Lung microvascular endothelial cell (primary cell): Measurements from ENCODE around the gene NKD1. TPM values are rescaled to one million over a fixed set of nuclear protein-coding genes. Genes with fewer than 3 reads are reported as not detected.

Source experiments
- DNase-seq, 2 donors: peaks; one replicate each; pipeline versions ENCODE4 v3.0.0 to v3.0.0-alpha.2; 2010; ENCODE audit warnings: low read depth in 2 of 2
- total RNA-seq: library from RNA; depleted of rRNA; stranded (reverse); fragments of >200 nt; gene quantifications from 2 replicates; pipeline ENCODE4 v1.2.1, GENCODE V29; 2014

The NKD1 gene
- total RNA-seq, 1 donor from 2014 or later: under 0.01 TPM

DNA sequence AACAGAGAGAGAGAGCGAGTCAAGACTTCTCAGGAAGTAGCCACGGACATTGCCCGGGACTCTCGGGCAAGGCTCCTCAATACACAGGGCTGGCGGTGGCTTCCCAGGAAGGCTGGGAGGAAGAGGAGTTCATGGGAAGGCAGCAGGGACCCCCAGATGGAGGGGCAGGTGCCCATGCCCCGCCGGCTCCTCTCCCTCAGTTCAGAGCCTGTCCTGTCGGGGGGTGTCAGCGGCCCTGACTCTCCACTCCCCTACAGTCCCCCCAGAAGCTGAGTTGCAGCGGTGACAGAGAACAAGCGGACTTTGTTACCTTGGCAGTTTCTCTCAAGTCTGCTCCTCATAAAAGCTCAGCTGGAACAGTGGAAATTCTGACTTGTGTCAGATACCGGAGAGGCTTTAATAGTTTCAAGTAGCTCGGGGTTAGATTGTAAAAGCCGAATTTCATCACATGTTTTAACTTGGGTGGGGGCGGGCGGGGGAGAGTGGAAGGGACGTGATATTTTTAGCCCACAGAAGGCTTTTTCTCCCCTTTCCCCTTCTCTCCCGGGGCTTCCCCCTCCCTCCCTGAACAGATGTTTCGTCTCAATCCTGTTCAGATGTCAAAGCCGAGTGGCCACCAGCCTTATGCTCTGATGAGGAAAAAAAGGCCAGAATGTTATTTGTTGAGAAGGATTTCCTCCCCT, 65.2 kb downstream of the NKD1 start:
- no peak for DNase-seq

DNA sequence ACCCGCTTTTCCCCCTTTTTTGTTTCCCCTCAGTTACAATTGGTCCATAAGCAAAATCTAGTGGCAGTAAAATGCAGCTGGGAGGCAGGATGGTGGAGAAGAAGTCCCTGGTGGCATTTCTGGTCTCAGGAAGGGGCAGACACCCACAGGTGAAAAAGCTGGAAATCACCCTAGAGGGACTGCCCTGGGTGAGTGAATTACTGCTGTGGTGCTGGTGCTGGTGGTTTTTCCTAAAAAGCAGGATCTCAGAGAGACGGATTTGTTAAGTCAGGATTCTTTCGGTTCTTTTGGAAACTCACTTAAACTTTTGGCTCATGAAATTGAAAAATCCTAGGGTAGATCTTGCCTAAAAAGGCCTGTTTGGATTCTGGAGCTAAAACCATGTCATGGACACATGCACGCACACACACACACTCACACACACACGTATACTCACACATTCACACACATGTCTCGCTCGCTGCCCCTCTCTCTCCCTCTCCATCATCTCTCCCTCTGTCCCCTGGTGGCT, 65.8 kb downstream of the NKD1 start:
- DNase-seq: no peak

DNA sequence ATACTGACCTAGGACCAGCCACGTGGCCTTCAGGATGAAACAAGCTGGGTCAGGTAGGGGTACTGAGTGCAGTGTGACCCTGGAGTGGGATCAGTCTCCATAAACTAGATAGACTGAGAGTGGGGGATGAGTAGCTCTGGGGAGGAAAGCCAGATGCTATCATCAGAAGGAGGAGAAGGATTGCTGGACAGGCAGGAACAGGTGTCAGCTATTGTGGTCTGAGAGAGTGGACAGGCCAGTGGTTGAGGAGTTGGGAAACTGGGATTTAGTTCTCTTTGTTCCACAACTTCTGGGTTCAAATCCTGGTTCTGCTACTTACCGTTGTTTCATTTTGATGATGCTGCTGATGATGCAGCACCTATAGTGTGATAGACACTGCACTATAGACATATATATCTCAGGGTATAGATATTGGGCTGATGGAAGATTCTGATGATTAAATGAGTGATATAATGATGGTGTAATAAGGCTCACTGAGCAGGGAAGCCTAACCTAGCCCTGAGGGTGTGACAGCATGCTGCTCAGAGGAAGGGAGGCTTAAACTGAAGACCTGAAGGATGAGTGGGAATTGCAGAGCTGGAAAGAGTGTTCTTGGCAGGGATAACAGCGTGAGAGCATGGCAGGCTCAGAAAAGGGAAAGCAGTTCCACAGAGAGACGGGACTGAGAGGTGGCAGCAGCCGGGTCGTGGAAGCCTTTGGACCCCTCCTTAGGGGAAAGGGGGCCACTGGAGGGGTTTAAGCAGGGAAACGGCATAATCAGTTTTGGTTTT, 66.9 kb downstream of the NKD1 start:
- no peak for DNase-seq

DNA sequence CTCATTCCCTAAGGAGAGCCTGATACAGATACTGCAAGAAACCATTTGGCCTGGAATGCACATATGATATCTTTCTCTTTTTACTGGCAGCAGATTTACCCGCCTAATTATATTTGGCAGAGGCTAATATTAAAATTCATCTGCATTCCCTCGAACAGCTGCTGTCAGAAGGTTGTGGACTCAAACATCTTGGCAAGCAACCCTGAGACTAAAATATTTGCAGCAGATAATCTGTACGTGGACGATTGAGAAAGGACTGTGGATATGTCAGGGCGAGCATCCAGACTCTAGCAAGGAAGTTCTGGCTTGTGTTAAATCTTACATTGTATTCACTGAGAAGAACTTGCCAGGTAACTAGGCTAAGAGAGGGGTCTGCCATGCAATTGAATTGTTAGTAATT, 67.7 kb downstream of the NKD1 start:
- DNase-seq: no peak

DNA sequence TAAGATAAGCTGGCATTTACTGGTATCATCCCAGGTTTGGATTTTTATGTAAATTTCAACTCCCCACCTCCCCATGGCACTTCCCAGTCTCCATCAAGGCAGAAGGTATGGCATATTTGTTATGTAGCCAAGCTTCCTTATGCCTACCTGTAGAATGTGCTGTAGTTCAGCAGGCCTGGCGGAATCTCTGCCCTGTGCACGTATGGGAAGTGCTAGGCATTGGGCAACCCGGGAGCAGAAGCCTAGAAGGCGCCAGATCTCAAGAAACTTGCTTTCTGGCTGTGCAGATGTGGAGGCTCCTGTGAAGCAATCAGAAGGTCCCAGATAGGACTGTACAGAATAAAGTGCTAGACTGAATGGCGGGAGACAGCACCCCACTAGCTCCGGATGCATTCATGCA, 68.2 kb downstream of the NKD1 start:
- DNase-seq: no peak

DNA sequence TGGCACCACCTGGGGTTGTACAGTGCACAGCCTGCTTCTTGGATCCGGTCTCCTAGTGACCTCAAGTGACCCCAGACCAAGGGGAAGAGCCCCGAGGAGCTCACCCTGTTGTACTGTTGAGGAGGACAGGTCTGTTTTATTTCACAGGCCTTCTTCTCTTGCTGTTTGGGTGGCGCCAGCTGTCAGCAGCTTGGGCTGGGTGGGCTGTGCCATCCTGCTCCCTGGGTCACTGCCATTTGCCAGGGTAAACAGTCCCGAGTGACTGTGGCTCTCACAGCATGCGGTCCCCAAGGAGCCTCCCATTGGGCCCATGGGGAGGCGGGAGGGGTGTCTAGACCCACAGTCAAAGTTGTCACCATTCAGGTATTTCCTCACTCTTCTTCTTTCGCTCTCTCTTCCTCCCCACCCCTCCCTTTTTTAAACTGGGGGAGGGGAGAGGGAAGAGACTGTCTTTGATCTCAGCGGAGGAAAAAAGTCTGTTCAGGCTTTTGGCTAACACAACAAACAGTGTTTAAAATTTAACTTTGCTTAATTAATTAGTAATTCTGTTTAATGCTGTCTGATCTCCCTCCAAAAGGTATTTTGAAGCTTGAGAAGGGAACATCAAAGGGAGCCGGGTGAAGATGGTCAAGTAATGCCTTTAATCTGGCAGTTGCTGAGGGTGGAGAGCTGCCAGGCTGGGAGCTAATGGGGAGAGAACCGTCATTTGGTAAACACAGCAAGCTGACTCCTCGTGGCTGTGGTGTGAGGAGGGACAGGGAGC, 68.9 kb downstream of the NKD1 start:
- no peak for DNase-seq

DNA sequence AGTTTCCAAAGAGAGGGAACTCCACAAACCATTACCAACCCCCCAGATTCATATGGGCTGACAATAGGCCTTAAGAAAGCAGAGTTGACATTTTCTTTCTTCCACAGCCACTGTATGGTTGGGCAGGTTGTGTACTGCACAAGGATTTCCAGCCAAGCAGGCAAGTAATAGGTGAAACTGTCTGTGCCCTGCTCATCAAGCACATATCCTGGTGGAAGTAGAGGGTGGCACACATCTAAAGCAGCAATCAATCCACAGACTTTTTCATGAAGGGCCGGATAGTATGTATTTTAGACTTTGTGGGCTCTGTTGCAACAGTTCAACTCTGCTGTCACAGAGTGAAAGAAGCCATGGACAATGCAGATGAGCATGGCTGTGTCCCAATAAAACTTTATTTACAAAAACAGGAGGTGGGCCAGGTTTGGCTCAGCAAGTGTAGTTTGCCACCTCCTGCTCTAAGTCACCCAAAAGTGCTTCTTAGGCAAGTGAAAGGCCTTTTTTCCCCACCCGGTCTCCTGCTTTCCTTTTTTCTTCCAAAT, 69.5 kb downstream of the NKD1 start:
- no peak for DNase-seq

DNA sequence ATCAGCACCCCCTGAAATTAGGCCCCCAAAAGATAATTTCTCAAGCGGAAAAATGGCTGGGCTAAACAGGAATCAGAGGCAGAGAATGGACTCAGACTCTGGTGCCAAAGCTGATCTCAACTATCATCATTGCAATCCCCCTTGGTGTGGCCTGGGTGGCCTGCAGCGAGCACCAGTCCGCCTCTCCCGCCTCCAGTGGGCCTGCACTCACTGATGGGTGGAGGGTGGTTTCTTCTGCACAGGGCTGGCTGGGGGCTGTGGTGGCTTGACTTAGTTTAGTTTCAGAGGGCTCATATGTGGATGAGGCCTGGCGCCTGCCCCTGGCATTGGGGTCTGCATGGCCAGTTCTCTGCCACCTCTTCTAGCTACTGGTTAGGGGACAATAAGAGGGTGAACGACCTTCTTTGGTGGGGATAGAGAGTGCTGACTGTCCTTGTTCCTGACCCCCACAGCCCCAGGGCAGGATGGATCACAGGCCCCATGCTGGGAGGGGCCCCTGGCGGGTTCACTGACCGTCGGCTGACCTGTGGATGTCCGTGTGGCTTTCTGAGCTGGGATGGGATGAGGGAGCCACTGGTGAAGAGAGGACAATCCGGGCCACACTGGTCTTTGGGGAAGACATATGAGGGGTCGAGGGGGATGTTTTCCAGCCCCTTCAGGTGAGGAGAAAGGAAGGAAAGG, 70.2 kb downstream of the NKD1 start:
- DNase-seq: no peak

DNA sequence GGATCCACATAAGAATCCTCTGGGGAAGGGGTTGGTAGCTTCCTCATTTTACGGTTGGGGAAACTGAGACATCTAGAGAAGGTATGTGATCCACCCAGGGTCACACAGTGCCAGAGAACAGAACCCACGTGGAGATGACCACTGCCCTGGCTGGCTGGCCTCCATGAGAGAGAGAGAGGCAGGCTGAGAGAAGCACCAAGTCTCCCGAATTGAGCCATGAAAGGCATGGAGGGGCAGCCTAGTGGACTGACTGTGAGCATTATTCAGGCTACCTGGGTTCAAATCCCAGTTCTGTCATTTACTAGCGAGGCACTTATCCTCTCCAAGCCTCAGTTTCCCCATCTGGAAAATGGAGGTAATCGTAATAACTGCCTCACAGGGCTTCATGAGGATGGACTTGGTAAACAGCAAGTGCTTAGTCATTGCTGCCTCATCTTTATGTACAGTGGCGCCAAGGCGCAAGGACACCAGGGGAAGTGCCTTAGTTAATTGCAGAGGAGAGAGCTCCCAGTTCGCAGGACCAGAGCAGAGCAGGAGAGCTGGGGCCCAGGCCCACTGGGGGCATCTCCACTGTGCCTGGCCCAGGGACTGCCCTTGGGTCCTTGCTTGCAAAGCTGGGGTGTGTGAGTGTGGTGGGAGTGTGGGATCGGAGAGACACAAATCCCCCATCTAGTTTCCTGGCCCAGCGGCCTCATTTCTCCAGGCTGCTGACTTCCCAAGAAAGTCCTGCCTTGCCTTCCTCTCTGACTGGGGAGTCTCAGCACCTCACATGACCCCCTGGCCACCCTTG, 71.7 kb downstream of the NKD1 start:
- DNase-seq: no peak

DNA sequence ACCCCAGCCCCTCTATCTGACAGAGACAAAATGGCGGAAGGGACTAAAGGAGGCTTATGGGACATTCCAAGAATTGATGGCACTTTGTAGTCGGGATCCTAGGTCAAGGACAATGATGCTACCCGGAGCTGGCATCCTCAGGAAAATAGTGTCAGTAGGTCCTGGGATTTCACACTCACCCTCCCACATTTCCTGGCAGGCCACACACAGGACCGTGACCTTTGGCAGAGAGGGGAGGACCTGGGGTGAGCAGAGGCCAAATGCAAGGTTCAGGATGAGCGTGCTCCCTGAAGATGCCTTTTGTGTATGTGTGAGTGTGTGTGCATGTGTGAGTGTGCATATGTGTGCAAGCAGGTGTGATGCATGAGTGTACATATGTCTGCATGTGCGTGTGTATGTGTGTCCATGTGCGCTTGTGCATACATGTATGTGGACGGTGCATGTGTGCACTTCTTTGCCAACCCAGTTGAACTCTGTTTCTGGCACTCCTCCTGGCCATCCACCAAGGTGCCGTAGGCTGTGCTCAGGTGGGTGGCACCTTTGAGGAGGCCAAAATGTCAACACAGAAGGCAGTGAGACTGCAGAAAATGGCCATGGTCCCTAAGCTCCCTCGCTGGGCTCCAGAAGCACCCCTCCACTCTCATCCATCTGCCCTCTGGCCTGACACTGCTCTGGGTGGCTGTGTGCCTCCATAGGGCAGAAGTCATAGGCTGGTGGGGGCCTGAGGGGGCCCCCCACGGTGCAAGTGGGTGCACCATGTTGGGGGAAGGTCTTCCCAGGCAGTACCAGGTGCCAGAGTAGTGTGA, 72.7 kb downstream of the NKD1 start:
- no peak for DNase-seq

DNA sequence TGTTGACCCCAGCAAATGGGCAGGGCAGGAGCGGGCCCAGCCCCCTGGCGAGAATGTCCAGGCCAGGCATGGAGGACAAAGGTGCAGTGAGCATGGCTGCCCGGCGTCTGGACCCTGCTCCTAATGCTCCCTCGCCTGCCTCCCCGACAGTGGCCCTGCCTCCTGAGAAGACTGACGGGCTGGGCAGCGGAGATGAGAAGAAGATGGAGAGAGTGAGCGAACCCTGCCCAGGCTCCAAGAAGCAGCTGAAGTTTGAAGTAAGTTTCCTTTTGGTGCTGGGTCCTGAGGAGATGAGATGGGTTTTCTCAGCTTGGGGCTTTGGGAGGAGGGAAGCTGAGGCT, 73.2 kb downstream of the NKD1 start:
- no peak for DNase-seq

DNA sequence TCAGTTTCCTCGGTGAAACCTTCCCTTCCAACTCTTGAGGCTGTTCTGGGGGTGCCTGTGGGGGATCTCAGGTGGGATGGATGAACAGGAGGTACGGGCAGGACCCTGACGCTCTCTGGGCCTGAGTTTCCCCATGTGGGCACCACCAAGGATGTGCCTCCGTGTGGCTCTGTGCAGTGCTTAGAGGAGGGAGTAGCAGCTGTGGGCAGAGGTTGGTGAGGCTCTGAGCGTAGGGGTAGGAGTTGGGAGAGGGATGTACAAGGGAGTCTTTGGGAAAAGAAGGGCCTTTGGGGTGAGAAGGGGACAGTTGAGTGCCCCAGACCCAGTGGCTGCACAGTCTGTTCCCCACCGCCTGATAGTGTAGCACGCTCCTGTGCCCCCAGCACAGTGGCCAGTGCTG, 73.8 kb downstream of the NKD1 start:
- DNase-seq: no peak

DNA sequence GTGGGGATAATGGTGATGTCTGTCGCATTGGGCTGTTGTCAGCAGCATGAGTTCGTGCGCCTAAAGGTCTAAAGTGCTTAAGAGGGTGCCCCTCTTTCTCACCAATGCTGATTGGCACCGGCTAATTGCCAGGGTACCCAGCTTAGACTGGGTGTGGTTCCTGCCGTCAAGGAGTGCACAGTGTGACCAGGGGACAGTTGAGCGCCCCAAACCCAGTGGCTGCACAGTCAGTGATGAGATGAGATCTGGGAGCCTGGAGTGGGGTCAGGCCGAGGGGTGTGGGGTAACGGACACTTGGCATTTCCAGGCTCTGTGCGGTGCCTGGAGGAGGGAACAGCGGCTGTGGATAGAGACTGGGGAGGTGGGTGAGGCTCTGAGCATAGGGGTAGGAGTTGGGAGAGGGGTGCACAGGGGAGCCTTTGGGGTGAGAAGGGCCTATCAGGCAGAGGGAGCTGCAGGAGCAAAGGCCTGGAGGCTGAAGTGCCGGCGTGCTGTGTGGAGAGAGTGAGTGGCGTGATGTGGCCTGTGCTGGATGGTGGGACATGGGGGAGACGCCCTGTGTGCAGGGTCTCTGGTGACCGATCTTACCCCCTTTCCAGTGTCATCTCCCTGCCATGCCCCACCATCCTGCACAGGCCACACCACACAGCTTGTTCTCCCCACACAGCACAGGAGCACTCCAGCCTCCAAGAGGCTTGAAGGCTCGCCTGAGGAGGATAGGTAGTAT, 74.6 kb downstream of the NKD1 start:
- no peak for DNase-seq

DNA sequence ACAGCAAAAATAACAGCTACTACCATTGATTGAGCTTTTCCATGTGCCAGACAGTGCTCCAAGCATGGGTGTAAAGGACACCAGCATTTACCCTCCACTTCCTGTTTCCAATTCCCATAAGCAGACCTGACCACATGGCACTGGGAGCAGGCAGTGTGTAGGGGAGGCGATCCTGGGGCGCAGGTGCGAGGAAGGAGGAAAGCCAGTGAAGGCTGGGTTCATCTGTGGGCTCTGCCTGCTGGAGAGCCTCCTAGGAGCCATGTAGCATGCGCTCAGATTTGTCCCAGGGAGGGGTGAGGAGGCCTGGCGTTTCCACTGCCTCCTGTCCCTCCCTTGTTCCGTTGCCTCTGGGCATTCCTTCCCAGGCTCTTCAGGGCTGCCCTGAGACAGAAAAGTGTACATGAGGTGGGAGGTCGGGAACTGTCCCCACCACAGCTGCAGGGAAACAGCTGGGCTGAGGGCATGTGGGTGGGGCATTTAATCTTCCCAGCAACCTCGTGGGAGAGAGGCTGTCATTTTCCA, 76.3 kb downstream of the NKD1 start:
- DNase-seq: no peak

DNA sequence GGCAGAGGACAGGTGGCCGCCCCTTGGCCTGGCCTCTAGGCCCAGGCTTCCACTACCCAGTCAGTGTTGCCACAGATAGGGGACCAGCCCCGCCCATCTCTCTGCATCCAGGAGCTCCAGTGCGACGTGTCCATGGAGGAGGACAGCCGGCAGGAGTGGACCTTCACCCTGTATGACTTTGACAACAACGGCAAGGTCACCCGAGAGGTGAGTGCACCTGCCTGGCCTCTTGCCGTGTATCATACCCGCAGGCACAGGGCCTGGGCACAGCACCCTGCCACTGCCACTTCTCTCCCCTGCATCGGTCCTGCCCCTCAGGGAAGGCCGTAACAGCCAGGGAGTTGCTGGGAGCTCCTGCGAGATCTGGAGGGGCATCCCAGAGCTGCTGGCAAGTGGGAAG, 77.2 kb downstream of the NKD1 start:
- DNase-seq: no peak

DNA sequence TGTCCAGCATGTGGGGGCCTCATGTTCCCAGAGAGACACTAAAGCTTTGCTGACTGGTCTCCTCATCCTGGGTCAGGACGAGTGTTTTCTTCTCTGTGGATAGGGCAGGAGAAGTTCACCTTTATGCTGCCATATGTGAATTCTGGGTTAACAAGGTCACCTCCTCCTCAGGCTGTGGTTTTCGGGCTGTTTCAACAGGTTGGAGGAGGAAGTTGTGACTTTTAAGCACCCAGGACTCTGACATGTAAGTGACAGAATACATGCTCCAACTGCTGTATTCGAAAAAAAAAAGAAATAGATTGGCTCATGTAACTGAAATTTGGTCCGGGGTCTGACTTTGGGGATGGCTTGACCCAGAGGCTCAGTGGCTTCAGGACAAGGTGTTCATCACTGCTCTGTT, 78.7 kb downstream of the NKD1 start:
- no peak for DNase-seq

DNA sequence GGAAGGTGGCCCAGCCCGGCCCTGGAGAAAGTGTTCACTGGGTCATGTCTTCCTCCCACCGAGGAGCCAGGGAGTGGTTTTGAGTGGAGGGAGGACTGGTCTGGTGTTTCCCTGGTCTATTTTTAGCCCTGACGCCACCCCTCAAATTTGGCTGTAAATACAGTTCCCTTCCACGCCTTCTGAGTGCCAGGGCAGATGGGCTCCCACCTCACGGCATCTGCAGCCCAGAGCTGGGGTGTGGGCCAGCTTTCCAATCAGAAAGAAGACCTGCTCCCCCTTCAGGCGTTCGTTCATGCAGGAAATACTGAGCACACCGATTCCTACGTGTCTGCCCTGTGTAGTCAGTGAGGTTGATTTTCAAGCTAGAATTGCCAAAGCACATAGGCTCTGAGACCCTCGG, 79.2 kb downstream of the NKD1 start:
- peak; percentile 10 to 17 for DNase-seq

DNA sequence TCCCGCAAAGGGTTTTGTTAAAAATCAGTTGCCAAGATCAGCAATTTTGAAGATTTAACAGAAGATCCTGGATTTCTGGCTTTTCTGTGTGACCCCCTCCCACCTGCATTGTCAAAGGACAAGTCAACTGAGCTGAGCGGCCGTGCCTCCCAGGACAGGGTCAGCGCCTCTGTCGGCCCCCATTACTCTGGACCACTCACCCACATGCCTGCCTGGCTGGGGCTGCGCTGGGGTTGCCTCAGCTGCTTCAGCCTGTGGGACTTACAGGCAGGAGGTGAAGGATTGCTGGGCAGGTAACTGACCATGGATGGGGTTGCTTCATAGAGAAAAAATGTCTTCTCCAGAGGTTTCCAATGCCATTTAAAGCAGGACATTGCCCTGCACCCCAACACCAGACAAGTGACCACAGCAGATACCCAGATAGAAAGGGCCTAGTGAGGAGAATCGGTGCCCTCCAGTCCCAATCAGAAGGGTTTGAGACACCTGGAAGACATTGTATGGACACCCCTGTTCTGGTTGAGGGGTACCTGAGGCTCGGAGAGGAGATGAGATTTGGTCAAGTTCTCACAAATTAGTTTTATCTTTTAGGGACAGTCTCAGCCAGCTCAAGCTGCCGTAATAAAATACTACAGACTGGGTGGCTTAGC, 80.1 kb downstream of the NKD1 start:
- DNase-seq: no peak

DNA sequence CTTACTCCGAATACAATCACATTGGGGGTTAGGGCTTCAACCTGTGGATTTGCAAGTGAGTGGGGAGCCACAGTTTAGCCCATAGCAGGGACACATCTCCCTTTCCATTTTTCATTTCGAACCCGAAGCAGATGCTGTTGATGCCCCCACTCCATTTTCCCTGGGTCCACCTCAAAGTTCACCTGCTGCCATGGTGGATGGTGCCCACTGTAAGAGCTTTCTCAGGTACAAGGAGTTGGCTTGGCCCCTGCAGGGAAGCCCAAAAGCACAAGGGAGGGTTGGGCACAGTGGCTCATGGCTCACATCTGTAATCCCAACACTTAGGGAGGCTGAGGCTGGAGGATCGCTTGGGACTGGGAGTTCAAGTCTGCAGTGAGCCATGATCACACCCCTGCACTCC, 81.1 kb downstream of the NKD1 start:
- no peak for DNase-seq
